GM19240 (cell line): ENCODE data around the gene CCND3.

Experiments
- DNase-seq: peaks from one replicate; pipeline ENCODE4 v3.0.0; 2011; ENCODE audit warnings: low spot score; ENCODE audit not compliant: insufficient read length

Gene CCND3

GRCh38 chr6:41921712-41921998 lies 20.0 kb downstream of the CCND3 start:
- DNase-seq, result no peak

- DNase-seq, result peak; percentile 90
Observed at GRCh38 chr6:41920921-41921711, 20.5 kb downstream of the CCND3 start, which contains the start of the genes BYSL and MED20. BYSL (plus strand) TSS chr6:41921499; CDS start chr6:41921563, 64 bp downstream. MED20 (minus strand) TSS chr6:41921139; CDS start chr6:41921018, 121 bp downstream.

- no peak for DNase-seq
Observed at GRCh38 chr6:41917528-41917927, 24.1 kb downstream of the CCND3 start.

GRCh38 chr6:41914869-41915530 lies 26.6 kb downstream of the CCND3 start:
- no peak for DNase-seq

- DNase-seq, result no peak
Observed at GRCh38 chr6:41914343-41914742, 27.3 kb downstream of the CCND3 start.

- DNase-seq, result no peak
Observed at GRCh38 chr6:41909727-41910126, 31.9 kb downstream of the CCND3 start.

GRCh38 chr6:41901882-41902519 lies 39.6 kb downstream of the CCND3 start:
- no peak for DNase-seq

- DNase-seq, result no peak
Observed at GRCh38 chr6:41900861-41901260, 40.7 kb downstream of the CCND3 start.

- no peak for DNase-seq
Observed at GRCh38 chr6:41896281-41896680, 45.3 kb downstream of the CCND3 start.

- peak; percentile 86 for DNase-seq
Observed at GRCh38 chr6:41895300-41896233, 46.0 kb downstream of the CCND3 start, which contains the start of gene USP49. USP49 (minus strand) TSS chr6:41895375; CDS start chr6:41806983, 88,392 bp downstream.

- DNase-seq, result no peak
Observed at GRCh38 chr6:41894366-41895299, 47.0 kb downstream of the CCND3 start.

- no peak for DNase-seq
Observed at GRCh38 chr6:41892921-41893564, 48.6 kb downstream of the CCND3 start.

- DNase-seq, result no peak
Observed at GRCh38 chr6:41887331-41887751, 54.3 kb downstream of the CCND3 start.

- no peak for DNase-seq
Observed at GRCh38 chr6:41885930-41886329, 55.7 kb downstream of the CCND3 start.

GRCh38 chr6:41884957-41885356 lies 56.7 kb downstream of the CCND3 start:
- no peak for DNase-seq
